Measurements from ENCODE around the gene TRPT1.

Gene TRPT1

DNA sequence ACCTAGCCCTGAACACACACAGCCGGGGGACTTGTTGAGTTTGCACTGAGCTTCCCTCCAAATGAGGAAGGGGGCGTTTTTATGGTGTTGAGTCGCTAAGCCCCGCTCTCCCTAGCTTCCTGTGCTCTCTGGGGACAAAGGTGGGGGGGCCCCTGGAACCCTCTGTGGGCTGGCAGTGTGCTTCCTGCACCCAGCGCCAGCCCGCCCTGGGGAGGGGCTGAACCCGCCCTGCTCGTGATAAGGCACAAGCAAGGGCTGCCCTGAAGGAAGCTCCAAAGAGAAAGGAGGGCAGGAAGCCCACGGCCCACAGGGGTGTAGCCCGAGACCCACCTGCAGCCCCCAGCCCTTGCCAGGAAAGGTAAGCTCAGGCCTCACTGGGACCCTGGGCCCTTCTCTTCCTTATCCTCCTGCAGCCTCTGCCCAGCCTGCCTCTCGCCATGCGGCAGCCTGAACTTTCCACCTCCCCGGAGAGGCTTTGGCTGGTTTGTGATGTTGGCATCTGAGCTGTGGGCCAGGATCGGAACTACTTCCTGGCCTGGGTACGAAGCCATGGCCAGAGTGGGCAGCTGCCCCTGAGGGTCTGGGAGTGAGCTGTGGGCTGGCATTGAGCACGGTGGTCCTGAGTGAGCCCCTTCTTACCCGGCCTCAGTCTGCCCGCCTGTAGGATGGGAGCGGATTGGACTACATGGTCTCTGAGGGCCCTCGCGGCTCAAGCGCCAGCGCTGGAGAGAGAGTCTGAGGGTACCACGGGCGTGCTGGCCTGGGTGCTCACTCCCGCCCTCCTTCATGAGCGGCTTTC is 19.3 kb downstream of the TRPT1 start, which contains the start of gene FERMT3:
Gene FERMT3, plus strand, starts transcription at position 265 of the 799 bp plus-strand sequence. CDS start 644 bp downstream, outside the sequence.
- H3F3A ChIP-seq (ENCODE audit: insufficient read depth, low read length): no peaks in the 10 kb centered on the region
- no peaks in the 10 kb centered on the region for H3K9me2 ChIP-seq (ENCODE audit: low read depth, low read length)
- H3K4me3 ChIP-seq (ENCODE audit: low read depth, low read length, poor library complexity, severe bottlenecking): peak within 1 kb of the TSS; percentile 66
- H3K79me2 ChIP-seq (ENCODE audit: insufficient read depth, low read length): no peaks in the 10 kb centered on the region
- H3K9ac ChIP-seq (ENCODE audit: low read length): peak within 1 kb of the TSS; percentile 80
- no peaks in the 10 kb centered on the region for H3K27me3 ChIP-seq (ENCODE audit: insufficient read depth, low read length)
- TF ChIP-seq, protein P1, sequence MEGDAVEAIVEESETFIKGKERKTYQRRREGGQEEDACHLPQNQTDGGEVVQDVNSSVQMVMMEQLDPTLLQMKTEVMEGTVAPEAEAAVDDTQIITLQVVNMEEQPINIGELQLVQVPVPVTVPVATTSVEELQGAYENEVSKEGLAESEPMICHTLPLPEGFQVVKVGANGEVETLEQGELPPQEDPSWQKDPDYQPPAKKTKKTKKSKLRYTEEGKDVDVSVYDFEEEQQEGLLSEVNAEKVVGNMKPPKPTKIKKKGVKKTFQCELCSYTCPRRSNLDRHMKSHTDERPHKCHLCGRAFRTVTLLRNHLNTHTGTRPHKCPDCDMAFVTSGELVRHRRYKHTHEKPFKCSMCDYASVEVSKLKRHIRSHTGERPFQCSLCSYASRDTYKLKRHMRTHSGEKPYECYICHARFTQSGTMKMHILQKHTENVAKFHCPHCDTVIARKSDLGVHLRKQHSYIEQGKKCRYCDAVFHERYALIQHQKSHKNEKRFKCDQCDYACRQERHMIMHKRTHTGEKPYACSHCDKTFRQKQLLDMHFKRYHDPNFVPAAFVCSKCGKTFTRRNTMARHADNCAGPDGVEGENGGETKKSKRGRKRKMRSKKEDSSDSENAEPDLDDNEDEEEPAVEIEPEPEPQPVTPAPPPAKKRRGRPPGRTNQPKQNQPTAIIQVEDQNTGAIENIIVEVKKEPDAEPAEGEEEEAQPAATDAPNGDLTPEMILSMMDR (IDR thresholded peaks at IDR 0.05; ENCODE audit: low read length): no peak
- no peak for TF ChIP-seq EZH2 (IDR thresholded peaks at IDR 0.05; ENCODE audit: borderline replicate concordance, low read length)
- peaks cover 67% of the 10 kb centered on the region for H3K36me3 ChIP-seq (ENCODE audit: insufficient read depth, low read length)
- no peaks in the 10 kb centered on the region for H3K9me3 ChIP-seq (ENCODE audit: low read length)
- peak within 1 kb of the TSS; percentile 82 for H3K27ac ChIP-seq (ENCODE audit: low read depth, low read length, poor library complexity, severe bottlenecking)
- no peak within 1 kb of the TSS for H2AFZ ChIP-seq (ENCODE audit: low read length)
- H4K20me1 ChIP-seq (ENCODE audit: insufficient read depth, low read length): no peaks in the 10 kb centered on the region
- peaks cover 41% of the 10 kb centered on the region for H3K4me1 ChIP-seq (ENCODE audit: insufficient read depth, low read length, severe bottlenecking)
- peak within 1 kb of the TSS; percentile 90 for H3K4me2 ChIP-seq (ENCODE audit: low read length)

DNA sequence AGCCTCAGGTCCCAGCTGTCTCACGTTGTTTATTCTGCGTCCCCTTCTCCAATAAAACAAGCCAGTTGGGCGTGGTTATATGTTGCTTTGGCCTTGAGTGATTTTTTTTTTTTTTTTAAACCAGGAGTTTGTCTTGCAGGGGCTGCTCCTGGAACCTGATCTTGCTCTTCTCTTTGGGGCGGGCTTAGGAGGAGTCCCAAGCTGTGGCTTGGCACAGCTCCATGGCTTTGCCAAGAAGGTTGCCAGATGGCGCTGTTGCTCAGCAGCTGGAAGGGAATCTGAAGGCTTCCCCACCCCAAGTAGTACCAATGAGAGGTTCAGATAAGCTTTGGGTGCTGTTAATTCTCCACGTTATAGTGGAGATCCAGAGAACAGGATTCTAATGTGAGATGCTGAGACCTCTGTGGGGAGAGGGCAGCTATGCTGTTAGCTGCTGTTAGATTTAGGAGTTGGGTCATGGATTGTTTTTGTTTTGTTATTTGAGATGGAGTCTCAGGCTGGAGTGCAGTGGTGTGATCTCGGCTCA is 21.5 kb downstream of the TRPT1 start:
- Histone ChIP-seq H3K4me2 (ENCODE audit: low read length) (no peak overlapping the region), H3K4me1 (ENCODE audit: insufficient read depth, low read length, severe bottlenecking) (peaks cover 41% of the 10 kb centered on the region), H3K79me2 (ENCODE audit: insufficient read depth, low read length) (no peaks in the 10 kb centered on the region), H4K20me1 (ENCODE audit: insufficient read depth, low read length) (no peaks in the 10 kb centered on the region), H3K9ac (ENCODE audit: low read length) (no peak overlapping the region), H2AFZ (ENCODE audit: low read length) (no peak overlapping the region), H3F3A (ENCODE audit: insufficient read depth, low read length) (no peaks in the 10 kb centered on the region), H3K9me2 (ENCODE audit: low read depth, low read length) (no peaks in the 10 kb centered on the region), H3K4me3 (ENCODE audit: low read depth, low read length, poor library complexity, severe bottlenecking) (no peak overlapping the region), H3K27ac (ENCODE audit: low read depth, low read length, poor library complexity, severe bottlenecking) (peak overlapping the region; percentile 82), H3K27me3 (ENCODE audit: insufficient read depth, low read length) (no peaks in the 10 kb centered on the region), H3K9me3 (ENCODE audit: low read length) (no peaks in the 10 kb centered on the region), H3K36me3 (ENCODE audit: insufficient read depth, low read length) (peaks cover 73% of the 10 kb centered on the region)
- TF ChIP-seq EZH2 (IDR thresholded peaks at IDR 0.05; ENCODE audit: borderline replicate concordance, low read length): no peak
- TF ChIP-seq, protein P1 (IDR thresholded peaks at IDR 0.05; ENCODE audit: low read length): peak; percentile 86

DNA sequence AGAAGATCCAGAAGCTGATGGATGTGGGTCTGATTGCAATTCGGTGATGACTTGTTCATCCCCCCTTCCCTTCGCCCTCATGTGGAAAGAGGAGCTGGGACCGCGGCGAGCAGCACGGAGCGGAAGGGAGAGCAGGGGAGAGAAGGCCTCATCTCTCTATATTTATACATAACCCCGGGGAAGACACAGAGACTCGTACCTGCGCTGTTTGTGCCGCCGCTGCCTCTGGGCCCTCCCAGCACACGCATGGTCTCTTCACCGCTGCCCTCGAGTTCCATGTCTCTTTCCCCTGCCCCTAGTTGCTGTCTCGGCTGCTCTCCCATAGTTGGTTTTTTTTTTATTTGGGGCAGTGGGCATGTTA is 21.9 kb downstream of the TRPT1 start:
- Histone ChIP-seq H3K4me3 (ENCODE audit: low read depth, low read length, poor library complexity, severe bottlenecking) (no peak overlapping the region), H3K27me3 (ENCODE audit: insufficient read depth, low read length) (no peaks in the 10 kb centered on the region), H2AFZ (ENCODE audit: low read length) (no peak overlapping the region), H3K9ac (ENCODE audit: low read length) (no peak overlapping the region), H3K4me2 (ENCODE audit: low read length) (no peak overlapping the region), H4K20me1 (ENCODE audit: insufficient read depth, low read length) (no peaks in the 10 kb centered on the region), H3K79me2 (ENCODE audit: insufficient read depth, low read length) (no peaks in the 10 kb centered on the region), H3K27ac (ENCODE audit: low read depth, low read length, poor library complexity, severe bottlenecking) (no peak overlapping the region), H3K9me3 (ENCODE audit: low read length) (no peaks in the 10 kb centered on the region), H3K4me1 (ENCODE audit: insufficient read depth, low read length, severe bottlenecking) (peaks cover 39% of the 10 kb centered on the region), H3K36me3 (ENCODE audit: insufficient read depth, low read length) (peaks cover 76% of the 10 kb centered on the region), H3K9me2 (ENCODE audit: low read depth, low read length) (no peaks in the 10 kb centered on the region), H3F3A (ENCODE audit: insufficient read depth, low read length) (no peaks in the 10 kb centered on the region)
- no peak for TF ChIP-seq EZH2 (IDR thresholded peaks at IDR 0.05; ENCODE audit: borderline replicate concordance, low read length)
- TF ChIP-seq, protein P1 (IDR thresholded peaks at IDR 0.05; ENCODE audit: low read length): no peak
